Measurements from ENCODE around the gene HCFC1R1. TPM values are rescaled to one million over a fixed set of nuclear protein-coding genes. Genes with fewer than 3 reads are reported as not detected.

The HCFC1R1 gene
- total RNA-seq, 1 donor from 2014 or later: 47.0 TPM

- Mint-ChIP-seq H3K9me3 (ENCODE audit: unreplicated experiment) (peaks cover 3% of the 10 kb centered on the region), H3K27me3 (ENCODE audit: low read depth, unreplicated experiment) (peaks cover 6% of the 10 kb centered on the region), H3K4me3 (ENCODE audit: unreplicated experiment) (peak overlapping the region; percentile 86), H3K27ac (ENCODE audit: unreplicated experiment) (no peak overlapping the region), H3K4me1 (ENCODE audit: low read depth, unreplicated experiment) (no peaks in the 10 kb centered on the region), H3K36me3 (ENCODE audit: low read depth, unreplicated experiment) (peaks cover 10% of the 10 kb centered on the region)
- Histone ChIP-seq H3K9me3 (ENCODE audit: insufficient read depth, low read depth, low read length) (no peaks in the 10 kb centered on the region), H3K4me1 (ENCODE audit: insufficient read depth, low read length) (peaks cover 10% of the 10 kb centered on the region), H3K27ac (ENCODE audit: low read depth, low read length) (peak overlapping the region; percentile 50), H3K4me3 (ENCODE audit: insufficient read depth, low read depth, low read length) (peak overlapping the region; percentile 73), H3K79me2 (ENCODE audit: insufficient read depth, low read length) (no peaks in the 10 kb centered on the region), H3K27me3 (ENCODE audit: insufficient read depth, low read length) (peaks cover 2% of the 10 kb centered on the region), H3K4me2 (ENCODE audit: low read length) (peak overlapping the region; percentile 93), H4K20me1 (ENCODE audit: insufficient read depth, low read length) (no peaks in the 10 kb centered on the region), H3K9ac (ENCODE audit: low read length) (peak overlapping the region; percentile 85), H2AFZ (ENCODE audit: low read depth, low read length) (peak overlapping the region; percentile 96), H3K36me3 (ENCODE audit: insufficient read depth, low read length) (no peaks in the 10 kb centered on the region)
- peak; percentile 62 for DNase-seq (ENCODE audit: low read depth)
- no peak for FAIRE-seq
- TF ChIP-seq EZH2 (IDR thresholded peaks at IDR 0.05; ENCODE audit: insufficient read depth, low read length): no peak
- TF ChIP-seq, protein P1, sequence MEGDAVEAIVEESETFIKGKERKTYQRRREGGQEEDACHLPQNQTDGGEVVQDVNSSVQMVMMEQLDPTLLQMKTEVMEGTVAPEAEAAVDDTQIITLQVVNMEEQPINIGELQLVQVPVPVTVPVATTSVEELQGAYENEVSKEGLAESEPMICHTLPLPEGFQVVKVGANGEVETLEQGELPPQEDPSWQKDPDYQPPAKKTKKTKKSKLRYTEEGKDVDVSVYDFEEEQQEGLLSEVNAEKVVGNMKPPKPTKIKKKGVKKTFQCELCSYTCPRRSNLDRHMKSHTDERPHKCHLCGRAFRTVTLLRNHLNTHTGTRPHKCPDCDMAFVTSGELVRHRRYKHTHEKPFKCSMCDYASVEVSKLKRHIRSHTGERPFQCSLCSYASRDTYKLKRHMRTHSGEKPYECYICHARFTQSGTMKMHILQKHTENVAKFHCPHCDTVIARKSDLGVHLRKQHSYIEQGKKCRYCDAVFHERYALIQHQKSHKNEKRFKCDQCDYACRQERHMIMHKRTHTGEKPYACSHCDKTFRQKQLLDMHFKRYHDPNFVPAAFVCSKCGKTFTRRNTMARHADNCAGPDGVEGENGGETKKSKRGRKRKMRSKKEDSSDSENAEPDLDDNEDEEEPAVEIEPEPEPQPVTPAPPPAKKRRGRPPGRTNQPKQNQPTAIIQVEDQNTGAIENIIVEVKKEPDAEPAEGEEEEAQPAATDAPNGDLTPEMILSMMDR (IDR thresholded peaks at IDR 0.05; ENCODE audit: insufficient read depth, low read depth, low read length): peak; percentile 36
These were observed 35.4 kb upstream of the HCFC1R1 start for GRCh38 chr16:3059041-3059722.

- peak overlapping the region; percentile 86 for H3K4me3 Mint-ChIP-seq (ENCODE audit: unreplicated experiment)
- peaks cover 3% of the 10 kb centered on the region for H3K9me3 Mint-ChIP-seq (ENCODE audit: unreplicated experiment)
- TF ChIP-seq EZH2 (IDR thresholded peaks at IDR 0.05; ENCODE audit: insufficient read depth, low read length): peak; percentile 55
- TF ChIP-seq, protein P1 (IDR thresholded peaks at IDR 0.05; ENCODE audit: insufficient read depth, low read depth, low read length): no peak
- Histone ChIP-seq H3K36me3 (ENCODE audit: insufficient read depth, low read length) (no peaks in the 10 kb centered on the region), H4K20me1 (ENCODE audit: insufficient read depth, low read length) (peaks cover 3% of the 10 kb centered on the region), H3K27me3 (ENCODE audit: insufficient read depth, low read length) (no peaks in the 10 kb centered on the region), H3K9ac (ENCODE audit: low read length) (peak overlapping the region; percentile 85), H2AFZ (ENCODE audit: low read depth, low read length) (peak overlapping the region; percentile 96), H3K27ac (ENCODE audit: low read depth, low read length) (peak overlapping the region; percentile 50), H3K4me1 (ENCODE audit: insufficient read depth, low read length) (peaks cover 10% of the 10 kb centered on the region), H3K79me2 (ENCODE audit: insufficient read depth, low read length) (no peaks in the 10 kb centered on the region), H3K4me3 (ENCODE audit: insufficient read depth, low read depth, low read length) (peak overlapping the region; percentile 73), H3K9me3 (ENCODE audit: insufficient read depth, low read depth, low read length) (no peaks in the 10 kb centered on the region), H3K4me2 (ENCODE audit: low read length) (peak overlapping the region; percentile 93)
- DNase-seq (ENCODE audit: low read depth): no peak
- peaks cover 6% of the 10 kb centered on the region for H3K27me3 Mint-ChIP-seq (ENCODE audit: low read depth, unreplicated experiment)
- FAIRE-seq: no peak
- H3K36me3 Mint-ChIP-seq (ENCODE audit: low read depth, unreplicated experiment): peaks cover 10% of the 10 kb centered on the region
- no peak overlapping the region for H3K27ac Mint-ChIP-seq (ENCODE audit: unreplicated experiment)
- H3K4me1 Mint-ChIP-seq (ENCODE audit: low read depth, unreplicated experiment): no peaks in the 10 kb centered on the region
These were observed 34.6 kb upstream of the HCFC1R1 start for GRCh38 chr16:3058139-3059030.
